Brain pericyte (primary cell): ENCODE data around the gene EEA1.
"Not testable (repeated sequence)": the region's sequence is repeated elsewhere in the genome, so short reads cannot be mapped to it uniquely, and the experiment has no call there.

Source experiments
- DNase-seq: peaks from one replicate; pipeline ENCODE4 v3.0.0-alpha.2; 2012; ENCODE audit warnings: low read depth, low spot score

Gene EEA1

DNA sequence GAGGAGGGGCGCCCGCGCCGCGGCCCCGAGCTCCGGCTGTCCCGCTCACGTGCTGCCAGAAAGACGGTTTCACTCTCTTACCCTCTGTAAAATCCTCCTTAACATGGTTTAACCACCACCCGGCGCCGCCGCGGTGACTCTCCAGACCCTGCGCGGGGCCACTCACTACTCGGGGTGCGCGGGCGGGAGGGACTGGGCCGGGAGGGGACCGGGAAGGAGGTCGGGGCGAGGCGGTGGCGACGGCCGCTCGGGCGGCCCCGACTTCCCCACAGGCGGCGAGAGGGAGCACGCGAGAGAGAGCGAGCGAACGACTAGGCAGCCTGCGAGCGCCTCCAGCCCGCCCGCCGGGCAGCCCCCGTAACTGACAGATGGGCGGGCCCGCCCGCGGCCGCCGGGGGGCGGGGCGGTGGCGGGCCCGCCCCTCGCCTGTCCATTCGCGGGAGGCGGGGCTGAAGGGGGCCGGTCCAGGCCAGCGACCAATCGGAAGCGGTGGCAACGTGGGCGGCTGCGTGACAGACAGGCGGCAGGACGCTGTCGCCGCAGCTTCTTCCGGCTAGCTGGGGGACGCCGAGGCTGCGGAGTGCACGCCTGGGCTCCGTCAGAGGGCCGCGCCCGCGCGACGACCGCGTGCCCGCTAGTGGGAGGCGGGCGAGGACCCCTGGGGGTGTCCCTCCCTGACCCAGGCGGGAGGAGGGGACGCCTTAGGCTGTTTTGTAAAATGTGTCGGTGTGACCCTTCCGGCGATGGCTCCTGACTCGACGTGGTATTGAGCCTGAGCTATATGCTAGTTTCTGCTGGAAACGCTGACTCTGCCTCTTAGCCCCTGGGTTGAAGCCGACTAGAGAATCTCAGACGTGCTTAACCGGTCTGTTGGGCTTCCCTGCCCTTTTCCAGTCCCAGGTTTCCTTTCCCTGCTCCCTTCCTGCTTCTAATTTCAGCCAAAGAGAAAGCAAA is at the start of gene EEA1:
Gene EEA1 (minus strand): TSS at position 334 of the 954 bp plus-strand sequence. CDS start 229 bp downstream, at position 105.
- DNase-seq: peak; percentile 81

DNA sequence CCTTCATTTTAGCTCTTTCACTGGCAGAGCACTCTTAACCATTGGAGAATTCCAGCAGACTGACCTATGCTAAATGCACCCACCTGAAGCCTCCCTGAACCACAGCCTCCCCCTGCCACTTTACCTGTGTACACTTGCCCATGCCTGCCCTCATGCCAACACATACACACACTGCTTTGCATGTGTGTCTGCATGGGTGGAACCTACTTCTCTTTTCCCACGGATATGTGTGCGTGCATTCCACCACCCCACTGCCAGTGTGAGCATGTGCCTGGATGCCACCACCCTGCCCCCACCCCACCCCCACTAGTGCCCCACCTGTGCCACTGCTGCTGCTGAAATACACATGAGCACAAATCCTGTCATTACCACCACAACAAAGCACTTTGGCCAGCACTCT is 49.5 kb upstream of the EEA1 start:
- no peak for DNase-seq

DNA sequence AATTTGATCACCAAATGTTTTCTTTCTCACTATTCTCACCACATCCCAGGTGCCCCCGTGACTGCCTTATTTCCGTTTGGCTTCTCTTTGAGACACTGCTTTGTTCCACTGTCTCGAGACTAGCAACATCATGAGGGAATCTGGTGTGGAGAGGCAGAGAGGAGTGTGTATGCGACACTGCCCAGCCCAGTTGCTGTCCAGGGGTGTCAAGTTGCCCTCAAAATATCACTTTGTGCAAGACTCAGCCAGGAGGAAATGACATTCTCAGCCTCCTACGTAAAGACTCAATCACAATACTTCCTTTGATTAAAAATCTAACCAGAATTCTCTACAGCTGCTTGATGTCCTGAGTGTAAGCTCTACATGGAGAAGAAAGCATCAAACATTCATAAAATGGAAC is 48.2 kb upstream of the EEA1 start:
- no peak for DNase-seq

- no peak for DNase-seq
These were observed 45.7 kb upstream of the EEA1 start for GRCh38 chr12:92974759-92975158.

DNA sequence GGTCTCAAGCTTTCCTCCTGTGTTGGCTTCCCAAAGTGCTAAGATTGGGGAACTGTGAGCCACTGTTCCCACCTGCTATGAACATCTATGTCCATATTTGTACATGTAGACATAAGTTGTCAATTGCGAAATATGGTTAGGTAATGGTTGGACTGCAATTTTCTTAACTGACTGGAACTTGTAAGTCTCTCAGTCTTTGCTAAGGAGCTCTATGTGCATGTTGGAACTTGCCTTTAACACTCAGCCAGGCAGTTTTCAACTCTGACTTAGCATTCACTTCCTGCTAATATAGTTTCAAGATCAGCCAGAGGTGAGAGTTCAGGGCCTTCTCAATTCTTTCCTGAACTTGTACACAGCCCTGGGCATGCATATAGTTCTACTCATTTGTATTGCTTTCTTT is 44.5 kb upstream of the EEA1 start:
- DNase-seq: no peak

- no peak for DNase-seq
These were observed 42.9 kb upstream of the EEA1 start for GRCh38 chr12:92971859-92972524.

DNA sequence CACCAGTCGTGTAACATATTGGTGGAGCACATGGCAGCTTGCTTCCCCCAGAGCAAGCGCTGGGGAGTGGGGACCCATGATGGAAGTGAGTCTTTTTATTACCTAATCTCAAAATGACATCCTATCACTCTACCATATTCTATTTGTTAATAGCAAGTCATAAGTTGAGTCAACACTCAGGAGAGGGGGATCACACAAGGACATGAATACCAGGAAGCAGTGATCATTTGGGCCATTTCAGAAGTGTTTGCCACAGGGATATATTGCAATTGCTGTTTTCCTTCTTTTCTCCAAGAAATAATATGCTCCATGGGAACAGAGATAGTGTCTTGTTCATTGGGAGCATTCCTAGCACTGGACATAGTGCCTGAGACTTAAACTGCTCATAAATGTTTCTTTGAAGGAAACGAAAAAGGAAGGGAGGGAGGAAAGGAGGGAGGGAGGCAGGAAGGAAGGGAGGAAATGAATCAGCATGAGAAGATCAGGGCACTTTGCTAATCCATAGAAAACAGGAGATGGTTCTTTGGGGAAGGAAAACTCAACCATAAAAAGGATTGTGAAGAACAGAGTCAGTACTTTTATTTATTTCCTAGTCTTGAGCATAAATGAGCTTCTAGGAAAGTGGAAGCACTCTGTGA is 39.2 kb upstream of the EEA1 start:
- no peak for DNase-seq

GRCh38 chr12:92964378-92964777 is 35.3 kb upstream of the EEA1 start:
- not testable (repeated sequence) for DNase-seq

GRCh38 chr12:92961949-92962348 is 32.9 kb upstream of the EEA1 start:
- DNase-seq: no peak

- no peak for DNase-seq
These were observed 27.0 kb upstream of the EEA1 start for GRCh38 chr12:92955997-92956663.

DNA sequence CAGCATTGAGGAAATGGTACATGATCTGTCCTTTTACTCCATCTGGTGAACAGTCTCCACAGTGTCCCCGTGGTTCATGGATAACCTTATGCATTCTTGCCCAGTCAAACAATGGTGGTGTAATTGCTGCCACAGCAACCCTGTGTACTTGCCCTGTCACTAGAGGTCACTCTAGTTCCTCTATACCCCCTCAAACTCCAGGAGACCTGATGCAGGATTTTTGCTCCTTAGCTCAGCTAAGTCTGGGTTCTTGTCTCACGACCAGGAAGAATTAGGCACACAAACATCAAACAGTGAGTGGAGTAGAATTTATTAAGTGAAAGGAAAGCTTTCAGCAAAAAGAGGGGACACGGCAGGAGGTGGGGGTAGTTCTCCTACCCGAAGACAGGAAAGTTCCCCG is 24.7 kb upstream of the EEA1 start:
- no peak for DNase-seq

DNA sequence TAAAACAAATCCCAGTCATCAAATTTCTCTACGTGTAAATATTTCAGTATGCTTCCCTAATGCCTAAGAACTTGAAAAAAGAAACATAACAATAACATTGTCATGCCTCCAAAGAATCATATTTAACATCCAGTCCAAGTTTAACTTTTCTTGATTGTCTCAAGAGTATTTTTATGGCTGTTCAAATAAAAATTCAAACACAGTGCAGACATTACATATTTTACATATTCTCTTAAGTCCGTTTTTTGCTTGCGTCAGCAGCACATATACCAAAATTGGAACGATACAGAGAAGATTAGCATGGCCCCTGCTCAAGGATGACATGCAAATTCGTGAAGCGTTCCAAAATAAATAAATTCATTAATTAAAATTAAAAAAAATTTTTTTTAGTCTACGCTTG is 23.3 kb upstream of the EEA1 start:
- DNase-seq: no peak

DNA sequence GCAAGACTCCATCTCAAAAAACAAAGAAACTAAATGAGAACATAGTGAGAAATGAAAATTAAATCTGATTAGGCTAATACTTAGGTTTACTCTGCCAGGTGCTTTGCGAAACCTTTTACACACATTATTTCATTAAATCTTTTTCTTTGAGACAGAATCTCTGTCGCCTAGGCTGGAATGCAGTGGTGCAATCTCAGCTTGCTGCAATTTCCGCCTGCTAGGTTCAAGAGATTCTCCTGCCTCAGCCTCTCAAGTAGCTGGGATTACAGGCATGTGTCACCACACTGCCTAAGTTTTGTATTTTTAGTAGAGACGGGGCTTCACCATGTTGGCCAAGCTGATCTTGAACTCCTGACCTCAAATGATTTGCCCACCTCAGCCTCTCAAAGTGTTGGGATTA is 21.9 kb upstream of the EEA1 start:
- no peak for DNase-seq

DNA sequence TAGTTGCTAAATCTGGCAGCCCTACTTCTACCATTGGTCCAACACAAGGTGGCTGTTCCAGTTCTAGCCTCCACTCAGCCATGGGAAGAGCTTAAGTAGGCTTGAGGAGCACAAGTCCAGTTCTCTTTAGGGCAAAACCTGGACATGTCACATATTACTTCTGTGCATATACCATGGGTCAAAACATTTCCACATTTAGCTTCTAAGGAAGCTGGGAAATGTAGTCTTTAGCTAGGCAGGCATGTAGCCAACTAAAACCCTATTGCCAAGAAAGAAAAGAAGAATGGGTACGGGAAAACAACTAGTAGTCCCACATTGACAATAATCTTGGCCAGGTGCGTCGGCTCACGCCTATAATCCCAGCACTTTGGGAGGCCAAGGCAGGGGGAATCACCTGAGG is 20.9 kb upstream of the EEA1 start:
- no peak for DNase-seq

DNA sequence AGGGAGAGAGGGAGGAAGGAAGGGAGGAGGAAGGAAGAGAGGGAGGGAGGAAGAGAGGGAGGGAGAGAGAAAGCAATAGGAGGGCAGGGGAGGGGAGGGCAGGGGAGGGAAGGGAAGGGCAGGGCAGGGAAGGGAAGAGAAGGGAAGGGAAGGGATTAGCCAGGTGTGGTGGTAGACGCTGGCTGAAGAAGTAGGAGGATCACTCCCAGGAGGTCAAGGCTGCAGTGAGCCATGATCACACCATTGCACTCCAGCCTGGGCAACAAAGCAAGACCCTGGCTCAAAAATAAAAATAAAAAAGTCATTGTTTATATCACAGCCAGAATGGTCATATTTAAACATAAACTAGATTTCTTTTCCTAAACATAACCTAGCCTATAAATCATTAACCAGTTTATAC is 20.4 kb upstream of the EEA1 start:
- no peak for DNase-seq

DNA sequence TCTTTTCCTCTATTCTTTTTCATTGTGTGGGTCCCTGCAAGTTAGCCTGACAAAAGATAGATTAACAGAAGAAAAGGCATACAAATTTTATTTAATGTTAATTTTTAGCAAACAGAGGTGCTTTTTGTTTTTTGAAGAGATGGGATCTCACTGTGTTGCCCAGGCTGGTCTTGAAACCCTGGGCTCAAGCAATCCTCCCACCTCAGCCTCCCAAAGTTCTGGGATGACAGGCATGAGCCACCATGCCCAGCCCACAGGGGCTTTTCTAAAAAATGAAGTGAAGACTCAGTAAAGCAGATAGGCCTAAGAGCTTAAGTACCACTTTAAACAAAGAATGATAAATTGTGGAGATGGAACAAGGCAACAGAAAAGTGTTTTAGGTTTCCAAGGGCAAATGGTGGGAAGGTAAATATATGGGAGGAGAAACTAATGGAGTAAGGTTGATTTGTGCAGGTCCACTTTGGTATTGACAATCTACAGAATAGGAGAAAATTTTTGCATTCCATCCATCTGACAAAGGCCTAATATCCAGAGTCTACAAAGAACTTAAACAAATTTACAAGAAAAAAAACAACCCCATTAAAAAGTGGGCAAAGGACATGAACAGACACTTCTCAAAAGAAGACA is 18.6 kb upstream of the EEA1 start:
- no peak for DNase-seq

DNA sequence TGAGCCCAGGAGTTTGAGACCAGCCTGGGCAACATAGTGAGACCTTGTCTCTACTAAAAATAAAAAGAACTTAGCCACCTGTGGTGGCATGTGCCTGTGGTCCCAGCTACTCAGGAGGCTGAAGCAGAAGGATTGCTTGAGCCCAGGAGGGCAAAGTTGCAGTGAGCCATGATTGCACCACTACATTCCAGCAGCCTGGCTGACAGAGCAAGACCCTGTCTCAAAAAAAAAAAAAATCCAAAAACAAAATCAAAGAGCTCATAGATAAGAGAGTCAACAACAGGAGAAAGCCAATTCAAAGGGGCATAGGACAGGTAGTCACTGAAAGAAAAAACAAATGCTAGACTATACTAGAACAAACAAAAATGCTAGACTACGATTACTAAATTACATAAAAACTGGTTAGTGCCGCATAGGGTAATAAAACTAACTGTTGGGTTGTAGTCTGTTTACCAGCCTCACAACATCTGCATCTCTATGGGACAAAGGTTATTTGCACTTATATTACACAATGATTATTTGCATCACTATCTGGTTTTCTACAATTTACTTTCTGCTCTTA is 16.6 kb upstream of the EEA1 start:
- no peak for DNase-seq

DNA sequence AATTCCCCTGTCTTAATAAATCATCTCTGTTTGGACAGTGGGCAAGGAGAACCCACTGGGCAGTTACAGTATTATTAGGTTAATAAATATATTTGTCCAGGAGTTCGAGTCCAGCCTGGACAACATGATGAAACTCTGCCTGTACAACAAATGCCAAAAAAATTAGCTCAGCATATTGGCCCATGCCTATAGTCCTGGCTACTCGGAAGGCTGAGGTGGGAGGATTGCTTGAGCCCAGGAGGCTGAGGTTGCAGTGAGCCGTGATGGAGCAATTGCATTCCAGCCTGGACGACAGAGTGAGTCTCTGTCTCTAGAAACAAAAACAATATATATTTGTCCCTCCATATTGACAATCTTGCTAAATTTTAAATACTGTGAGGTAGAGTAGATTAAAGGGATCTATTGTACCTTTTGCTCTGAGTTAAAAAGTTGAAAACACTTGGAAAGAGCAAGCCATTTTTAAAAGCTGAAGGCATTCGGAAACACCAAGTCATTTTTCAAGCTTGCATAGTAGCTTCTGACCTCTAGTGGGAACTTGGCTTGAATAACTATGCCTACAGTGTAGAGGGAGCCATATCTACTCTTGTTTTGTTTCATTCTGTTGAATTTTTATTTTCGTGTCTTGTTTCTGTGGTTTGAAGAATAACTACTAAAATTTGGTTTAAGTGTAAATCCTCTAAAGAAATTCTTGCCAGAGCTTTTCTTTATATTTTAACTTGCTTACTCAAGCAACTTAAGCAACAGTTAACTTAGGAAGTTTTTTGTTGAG is 14.6 kb upstream of the EEA1 start:
- no peak for DNase-seq

- no peak for DNase-seq
These were observed 13.8 kb upstream of the EEA1 start for GRCh38 chr12:92942905-92943304.

DNA sequence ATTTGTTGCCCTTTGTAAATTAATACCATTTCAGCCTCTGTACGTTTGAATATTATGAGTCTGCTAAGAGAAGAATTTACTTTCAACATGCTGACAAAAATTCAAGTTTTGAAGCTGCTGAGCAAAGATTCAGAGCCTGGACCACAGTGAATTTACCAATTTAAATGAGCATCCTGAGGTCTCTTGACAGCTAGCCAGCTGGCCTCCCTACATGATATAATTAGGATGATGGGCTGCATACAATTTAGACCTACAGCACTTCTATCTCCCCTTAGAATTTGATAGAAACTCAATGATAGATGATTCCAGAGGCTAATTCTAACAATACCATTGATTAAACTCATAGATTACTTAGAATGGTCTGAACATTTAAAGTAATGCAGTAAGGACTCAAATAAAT is 10.0 kb upstream of the EEA1 start:
- DNase-seq: no peak
